HepG2 (cell line): ENCODE data around the gene RAB34. TPM values are rescaled to one million over a fixed set of nuclear protein-coding genes. Genes with fewer than 3 reads are reported as not detected.
A peak's percentile ranks its signal among the peaks of the same experiment; 100 is the strongest.

ENCODE experiments used
- ARID2 ChIP-seq: sonication (generic); formaldehyde crosslinking; IDR thresholded peaks from 2 replicates; pipeline ENCODE4 v1.8.1; 2022; ENCODE audit warnings: mild to moderate bottlenecking, missing genetic modification reagents, borderline replicate concordance
- ARNTL ChIP-seq: sonication (generic); formaldehyde crosslinking; IDR thresholded peaks from 2 replicates; pipeline ENCODE4 v1.4.0; 2020; ENCODE audit warnings: mild to moderate bottlenecking, missing genetic modification reagents
- CHCHD3 ChIP-seq: sonication (generic); formaldehyde crosslinking; IDR thresholded peaks from 2 replicates; pipeline ENCODE4 v1.8.0; 2022; ENCODE audit warnings: mild to moderate bottlenecking, missing genetic modification reagents, moderate library complexity
- ETS1 ChIP-seq: sonication (generic); formaldehyde crosslinking; IDR thresholded peaks from 2 replicates; pipeline ENCODE4 v1.4.0; 2020; ENCODE audit warnings: missing genetic modification reagents
- KAT8 ChIP-seq: IDR thresholded peaks from 2 replicates; pipeline ENCODE4 v1.6.1; 2016; ENCODE audit warnings: missing genetic modification reagents, missing compliant biosample characterization
- KDM5A ChIP-seq: fragments of 200-600 bp; sonication (generic); IDR thresholded peaks from 2 replicates; pipeline ENCODE4 v1.7.0; 2018; ENCODE audit warnings: antibody characterized with exemption, mild to moderate bottlenecking, low read length, borderline replicate concordance
- MTF2 ChIP-seq: sonication (generic); formaldehyde crosslinking; IDR thresholded peaks from 2 replicates; pipeline ENCODE4 v1.5.0; 2020; ENCODE audit warnings: missing genetic modification reagents, borderline replicate concordance
- NR2F2 ChIP-seq: IDR thresholded peaks from 2 replicates; pipeline ENCODE4 v1.6.1; 2012; ENCODE audit warnings: low read depth, inconsistent platforms, borderline replicate concordance
- POLR2AphosphoS5 ChIP-seq: IDR thresholded peaks from 2 replicates; pipeline ENCODE4 v1.6.1; 2012; ENCODE audit warnings: low read depth, low read length
- PRDM4 ChIP-seq: sonication (generic); formaldehyde crosslinking; IDR thresholded peaks from 2 replicates; pipeline ENCODE4 v1.9.0; 2021; ENCODE audit warnings: missing genetic modification reagents, borderline replicate concordance
- RBM39 ChIP-seq: fragments of 200-400 bp; formaldehyde crosslinking; IDR thresholded peaks from one replicate; pipeline ENCODE4 v1.6.1; 2018; ENCODE audit warnings: antibody characterized with exemption, mild to moderate bottlenecking, low read depth, low read length; ENCODE audit not compliant: poor library complexity, severe bottlenecking
- RFXAP ChIP-seq: sonication (generic); formaldehyde crosslinking; IDR thresholded peaks from 2 replicates; pipeline ENCODE4 v1.4.0; 2020; ENCODE audit warnings: missing genetic modification reagents, borderline replicate concordance
- RXRB ChIP-seq: IDR thresholded peaks from 2 replicates; pipeline ENCODE4 v1.6.1; 2016; ENCODE audit warnings: borderline replicate concordance, missing genetic modification reagents, missing compliant biosample characterization
- SIX4 ChIP-seq: sonication (generic); formaldehyde crosslinking; IDR thresholded peaks from 2 replicates; pipeline ENCODE4 v1.4.0; 2020; ENCODE audit warnings: missing genetic modification reagents
- SNAPC2 ChIP-seq: sonication (generic); formaldehyde crosslinking; IDR thresholded peaks from 2 replicates; pipeline ENCODE4 v1.8.1; 2022; ENCODE audit warnings: mild to moderate bottlenecking, missing genetic modification reagents
- SPEN ChIP-seq: sonication (generic); formaldehyde crosslinking; IDR thresholded peaks from 2 replicates; pipeline ENCODE4 v1.5.1; 2020; ENCODE audit warnings: low read depth, mild to moderate bottlenecking, missing genetic modification reagents
- SRF ChIP-seq: IDR thresholded peaks from 2 replicates; pipeline ENCODE4 v1.6.1; 2011; ENCODE audit warnings: mild to moderate bottlenecking, low read depth, low read length, moderate library complexity
- ZBTB39 ChIP-seq: sonication (generic); formaldehyde crosslinking; IDR thresholded peaks from 2 replicates; pipeline ENCODE4 v1.5.0; 2020; ENCODE audit warnings: missing genetic modification reagents
- ZFX ChIP-seq: sonication (generic); formaldehyde crosslinking; IDR thresholded peaks from 2 replicates; pipeline ENCODE4 v1.4.0; 2020; ENCODE audit warnings: mild to moderate bottlenecking, low read depth, missing genetic modification reagents, moderate library complexity
- ZNF567 ChIP-seq: sonication (generic); formaldehyde crosslinking; IDR thresholded peaks from 2 replicates; pipeline ENCODE4 v1.8.1; 2023; ENCODE audit warnings: mild to moderate bottlenecking, missing genetic modification reagents, borderline replicate concordance
- ZNF713 ChIP-seq: sonication (generic); formaldehyde crosslinking; IDR thresholded peaks from 2 replicates; pipeline ENCODE4 v1.4.0; 2020; ENCODE audit warnings: mild to moderate bottlenecking, missing genetic modification reagents
- ZNF720 ChIP-seq: sonication (generic); formaldehyde crosslinking; IDR thresholded peaks from 2 replicates; pipeline ENCODE4 v1.4.0; 2020; ENCODE audit warnings: missing genetic modification reagents
- ZNF724P ChIP-seq: sonication (generic); formaldehyde crosslinking; IDR thresholded peaks from 2 replicates; pipeline ENCODE4 v1.8.0; 2022; ENCODE audit warnings: missing genetic modification reagents, borderline replicate concordance
- ZNF747 ChIP-seq: sonication (generic); formaldehyde crosslinking; IDR thresholded peaks from 2 replicates; pipeline ENCODE4 v1.8.1; 2023; ENCODE audit warnings: missing genetic modification reagents, mild to moderate bottlenecking, borderline replicate concordance
- ZNF839 ChIP-seq: sonication (generic); formaldehyde crosslinking; IDR thresholded peaks from 2 replicates; pipeline ENCODE4 v1.4.0; 2020; ENCODE audit warnings: missing genetic modification reagents, mild to moderate bottlenecking, borderline replicate concordance
- ZNF878 ChIP-seq: sonication (generic); formaldehyde crosslinking; IDR thresholded peaks from 2 replicates; pipeline ENCODE4 v1.8.1; 2023; ENCODE audit warnings: mild to moderate bottlenecking, missing genetic modification reagents, moderate library complexity
- ZSCAN9 ChIP-seq: IDR thresholded peaks from 2 replicates; pipeline ENCODE4 v1.6.1; 2016; ENCODE audit warnings: borderline replicate concordance
- polyA plus RNA-seq, 8 experiments: library from polyadenylated mRNA; depleted of rRNA in 3 of 8; stranded (reverse) in 7 of 8; unstranded in 1 of 8; fragments of >200 nt; fragmentation: Illumina TruSeq in 4 of 8; extraction: Trizol in 4 of 8; gene quantifications; 2 replicates each; pipeline versions ENCODE4 v1.2.1 to v1.2.3, GENCODE V29; 2011 to 2016; ENCODE audit warnings: low read depth in 4 of 8, missing spikeins in 1 of 8, mixed read lengths in 1 of 8; ENCODE audit not compliant: insufficient read depth in 1 of 8
- total RNA-seq, 5 experiments: library from RNA; depleted of rRNA; stranded (reverse); fragments of >200 nt; fragmentation: Illumina TruSeq; extraction: Trizol; gene quantifications; 2 replicates each; pipeline ENCODE4 v1.2.3, GENCODE V29; 2016; ENCODE audit warnings: low read depth in 1 of 5

The RAB34 gene
- total and polyA plus RNA-seq, 2 of the 13 experiments (the other 11 are each of a cell fraction or from before 2014, with no cell fraction given): 0.49 TPM; not detected in 1

GRCh38 chr17:28725166-28725659 lies 7.5 kb upstream of the RAB34 start (continued):
- TF ChIP-seq ZNF747 (CRISPR knock-in tag): 0 out of 2 replicates have a peak, but pooled peaks have one; percentile 3
- no peak for TF ChIP-seq RBM39
- TF ChIP-seq MTF2 (CRISPR knock-in tag): no peak
- TF ChIP-seq ZNF839 (CRISPR knock-in tag): no peak
- no peak for TF ChIP-seq ZBTB39
- TF ChIP-seq SPEN (CRISPR knock-in tag): no peak
- TF ChIP-seq ZNF713 (CRISPR knock-in tag): no peak
- no peak for TF ChIP-seq ZNF724P (CRISPR knock-in tag)
- no peak for TF ChIP-seq RXRB (CRISPR knock-in tag)
- no peak for TF ChIP-seq CHCHD3 (CRISPR knock-in tag)
- TF ChIP-seq ZNF878 (CRISPR knock-in tag): no peak; the same call in 1 of the 2 replicates
- TF ChIP-seq NR2F2: no peak
- TF ChIP-seq POLR2AphosphoS5: peak; percentile 67
- no peak for TF ChIP-seq ARID2 (CRISPR knock-in tag)
- TF ChIP-seq PRDM4 (CRISPR knock-in tag): no peak
- TF ChIP-seq SRF: no peak
- TF ChIP-seq ZSCAN9 (CRISPR knock-in tag): peak; percentile 19; the same call in 1 of the 2 replicates
- TF ChIP-seq SIX4 (CRISPR knock-in tag): peak; percentile 24; the same call in 1 of the 2 replicates
- no peak for TF ChIP-seq ZNF720 (CRISPR knock-in tag)
- no peak for TF ChIP-seq KAT8 (CRISPR knock-in tag)
- TF ChIP-seq ZNF567 (CRISPR knock-in tag): no peak
- TF ChIP-seq KDM5A: no peak
- TF ChIP-seq ARNTL (CRISPR knock-in tag): no peak
- 0 out of 2 replicates have a peak, but pooled peaks have one; percentile 60 for TF ChIP-seq ZFX (CRISPR knock-in tag)
- TF ChIP-seq RFXAP: no peak
- no peak; the same call in 1 of the 2 replicates for TF ChIP-seq SNAPC2
- no peak for TF ChIP-seq ETS1 (CRISPR knock-in tag)
